ENCODE data around the gene TELO2. TPM values are rescaled to one million over a fixed set of nuclear protein-coding genes. Genes with fewer than 3 reads are reported as not detected.

Gene TELO2
- total and polyA plus RNA-seq, 4 donors: 24.4 to 64.2 (median 42.8) TPM

DNA sequence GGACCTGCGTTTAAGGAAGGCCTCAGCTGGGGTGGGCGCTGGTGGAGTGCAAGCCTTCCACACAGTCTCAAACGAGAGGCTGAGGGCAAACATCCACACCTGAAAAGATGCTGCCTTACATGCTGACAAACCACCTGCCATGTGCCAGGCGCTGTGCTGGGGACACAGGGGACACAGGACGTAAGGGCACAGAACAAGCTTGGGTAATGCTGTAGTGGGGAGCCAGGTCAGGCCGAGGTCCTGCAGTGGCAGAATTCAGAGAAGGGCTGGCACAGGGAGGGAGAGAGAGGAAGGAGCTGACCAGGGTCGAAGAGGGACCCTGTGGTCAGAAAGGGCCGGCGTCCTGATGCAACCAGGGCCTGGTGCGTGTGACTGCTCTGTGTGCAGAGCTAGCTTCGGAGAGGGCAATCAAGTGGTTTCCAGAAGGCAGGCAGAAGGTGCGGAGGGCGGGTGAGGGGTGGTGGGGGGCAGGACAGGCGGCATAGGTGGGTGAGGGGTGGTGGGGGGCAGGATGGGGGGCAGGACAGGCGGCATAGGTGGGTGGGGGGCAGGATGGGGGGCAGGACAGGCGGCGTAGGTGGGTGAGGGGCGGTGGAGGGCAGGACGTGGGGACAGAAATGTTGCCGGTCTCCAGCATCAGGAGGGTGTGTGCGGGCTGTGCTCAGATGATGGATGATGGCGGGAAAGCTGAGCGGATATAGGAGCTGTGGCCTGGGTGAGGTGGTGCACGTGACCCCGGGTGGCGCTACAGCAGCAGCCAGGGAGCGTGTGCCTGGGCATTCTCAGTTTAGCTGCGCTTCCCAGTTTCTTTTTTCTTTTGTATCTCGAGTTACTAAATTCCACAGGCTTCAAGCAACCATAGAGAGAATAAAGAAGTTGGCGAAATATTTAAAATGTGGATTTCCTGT lies 18.8 kb downstream of the TELO2 start:
- Histone ChIP-seq H3K27ac (ENCODE audit: low read depth in 1 of 2, low read length in 1 of 2) (peak overlapping the region in 1 of 2 donors; percentile 9), H3K4me3 (no peak overlapping the region), H3K36me3 (ENCODE audit: control insufficient read depth in 4 of 4, insufficient read depth in 4 of 4, low read length in 4 of 4) (peaks cover 0 to 31% (median 10%) of the 10 kb centered on the region in 4 donors), H3K9me3 (ENCODE audit: control insufficient read depth in 4 of 4, insufficient read depth in 3 of 4, low read length in 3 of 4) (peaks cover 0 to 4% (median under 1%) of the 10 kb centered on the region in 4 donors), H3K9ac (ENCODE audit: insufficient read depth in 1 of 2, low read length in 2 of 2) (no peak overlapping the region), H3K4me1 (ENCODE audit: control insufficient read depth in 5 of 5, insufficient read depth in 5 of 5, low read length in 5 of 5) (peaks cover 0 to 21% (median 3%) of the 10 kb centered on the region in 5 donors), H3K27me3 (ENCODE audit: control insufficient read depth in 3 of 3, insufficient read depth in 3 of 3, low read length in 2 of 3) (no peaks in the 10 kb centered on the region)
- TF ChIP-seq, protein P1, sequence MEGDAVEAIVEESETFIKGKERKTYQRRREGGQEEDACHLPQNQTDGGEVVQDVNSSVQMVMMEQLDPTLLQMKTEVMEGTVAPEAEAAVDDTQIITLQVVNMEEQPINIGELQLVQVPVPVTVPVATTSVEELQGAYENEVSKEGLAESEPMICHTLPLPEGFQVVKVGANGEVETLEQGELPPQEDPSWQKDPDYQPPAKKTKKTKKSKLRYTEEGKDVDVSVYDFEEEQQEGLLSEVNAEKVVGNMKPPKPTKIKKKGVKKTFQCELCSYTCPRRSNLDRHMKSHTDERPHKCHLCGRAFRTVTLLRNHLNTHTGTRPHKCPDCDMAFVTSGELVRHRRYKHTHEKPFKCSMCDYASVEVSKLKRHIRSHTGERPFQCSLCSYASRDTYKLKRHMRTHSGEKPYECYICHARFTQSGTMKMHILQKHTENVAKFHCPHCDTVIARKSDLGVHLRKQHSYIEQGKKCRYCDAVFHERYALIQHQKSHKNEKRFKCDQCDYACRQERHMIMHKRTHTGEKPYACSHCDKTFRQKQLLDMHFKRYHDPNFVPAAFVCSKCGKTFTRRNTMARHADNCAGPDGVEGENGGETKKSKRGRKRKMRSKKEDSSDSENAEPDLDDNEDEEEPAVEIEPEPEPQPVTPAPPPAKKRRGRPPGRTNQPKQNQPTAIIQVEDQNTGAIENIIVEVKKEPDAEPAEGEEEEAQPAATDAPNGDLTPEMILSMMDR (IDR thresholded peaks at IDR 0.05; ENCODE audit: control extremely low read depth, extremely low read depth): no peak
- ATAC-seq (ENCODE audit: insufficient read depth, low FRiP score): no peak
- 72 to 80% methylated on average over 30 of the region's 30 CpGs for WGBS, 2 donors
- no peak for DNase-seq

DNA sequence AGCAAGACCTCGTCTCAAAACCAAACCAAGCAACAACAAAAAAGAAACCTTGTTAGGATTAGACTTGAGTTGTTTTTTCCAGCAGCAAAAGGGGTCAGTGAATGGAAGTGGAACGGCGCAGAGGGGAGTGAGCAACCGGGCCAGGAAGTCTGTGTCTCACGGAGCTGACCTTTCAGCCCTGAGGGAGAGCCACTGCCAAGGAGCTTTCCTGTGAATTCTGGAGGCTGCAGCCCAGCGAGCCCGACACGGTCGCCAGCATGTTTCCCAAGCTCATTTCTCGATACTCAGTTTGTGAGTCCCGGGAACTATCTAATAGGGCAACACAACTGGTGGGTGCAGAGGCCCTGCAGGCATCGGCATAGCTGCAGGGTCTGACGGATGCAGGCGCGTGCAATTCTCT lies 19.6 kb downstream of the TELO2 start:
- H3K4me3 ChIP-seq: no peak overlapping the region
- 68 to 88% methylated on average over 15 of the region's 15 CpGs for WGBS, 2 donors
- peak overlapping the region in 1 of 2 donors; percentile 52 for H3K27ac ChIP-seq (ENCODE audit: low read depth in 1 of 2, low read length in 1 of 2)

DNA sequence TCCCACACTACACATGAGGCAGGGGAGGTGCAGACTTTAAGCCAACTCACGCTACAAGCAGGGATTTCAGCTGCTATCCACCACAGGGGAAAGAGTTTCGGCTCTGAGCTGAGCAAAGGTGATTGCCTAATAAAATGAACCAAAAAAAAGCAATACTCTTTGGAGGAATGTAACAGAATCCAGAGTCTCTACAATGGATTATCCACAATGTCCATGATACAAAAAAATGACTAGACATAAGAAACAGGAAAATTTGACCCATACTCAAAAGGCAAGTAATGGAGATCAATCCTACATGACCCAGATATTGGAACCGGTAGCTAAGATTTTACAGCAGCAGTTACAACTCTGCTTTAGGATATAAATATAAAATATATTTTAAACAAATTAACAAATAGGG lies 21.3 kb downstream of the TELO2 start:
- 95 to 97% methylated on average over 3 of the region's 3 CpGs for WGBS, 2 donors

More for the DNA sequence above, 19.6 kb downstream of the TELO2 start:
- ATAC-seq (ENCODE audit: insufficient read depth, low FRiP score) (no peak), DNase-seq (no peak)
- peaks cover 0 to 21% (median 0%) of the 10 kb centered on the region in 5 donors for H3K4me1 ChIP-seq (ENCODE audit: control insufficient read depth in 5 of 5, insufficient read depth in 5 of 5, low read length in 5 of 5)
- H3K9me3 ChIP-seq (ENCODE audit: control insufficient read depth in 4 of 4, insufficient read depth in 3 of 4, low read length in 3 of 4): peaks cover 0 to 4% (median under 1%) of the 10 kb centered on the region in 4 donors
- no peaks in the 10 kb centered on the region for H3K27me3 ChIP-seq (ENCODE audit: control insufficient read depth in 3 of 3, insufficient read depth in 3 of 3, low read length in 2 of 3)
- TF ChIP-seq, protein P1 (IDR thresholded peaks at IDR 0.05; ENCODE audit: control extremely low read depth, extremely low read depth): no peak
- H3K9ac ChIP-seq (ENCODE audit: insufficient read depth in 1 of 2, low read length in 2 of 2): no peak overlapping the region
- H3K36me3 ChIP-seq (ENCODE audit: control insufficient read depth in 4 of 4, insufficient read depth in 4 of 4, low read length in 4 of 4): peaks cover 0 to 25% (median 10%) of the 10 kb centered on the region in 4 donors

More for the DNA sequence above, 21.3 kb downstream of the TELO2 start:
- DNase-seq (no peak), ATAC-seq (ENCODE audit: insufficient read depth, low FRiP score) (no peak)
- Histone ChIP-seq H3K27me3 (ENCODE audit: control insufficient read depth in 3 of 3, insufficient read depth in 3 of 3, low read length in 2 of 3) (no peaks in the 10 kb centered on the region), H3K9ac (ENCODE audit: insufficient read depth in 1 of 2, low read length in 2 of 2) (no peak overlapping the region), H3K27ac (ENCODE audit: low read depth in 1 of 2, low read length in 1 of 2) (no peak overlapping the region), H3K9me3 (ENCODE audit: control insufficient read depth in 4 of 4, insufficient read depth in 3 of 4, low read length in 3 of 4) (peaks cover 0 to 4% (median under 1%) of the 10 kb centered on the region in 4 donors), H3K4me1 (ENCODE audit: control insufficient read depth in 5 of 5, insufficient read depth in 5 of 5, low read length in 5 of 5) (peaks cover 0 to 18% (median 0%) of the 10 kb centered on the region in 5 donors), H3K36me3 (ENCODE audit: control insufficient read depth in 4 of 4, insufficient read depth in 4 of 4, low read length in 4 of 4) (peaks cover 0 to 25% (median 14%) of the 10 kb centered on the region in 4 donors), H3K4me3 (no peak overlapping the region)
- TF ChIP-seq, protein P1 (IDR thresholded peaks at IDR 0.05; ENCODE audit: control extremely low read depth, extremely low read depth): no peak

All from lung (tissue), 12 donors.